Smooth muscle cell (in vitro differentiated cells): ENCODE measurements around the gene AMPH. TPM values are rescaled to one million over a fixed set of nuclear protein-coding genes. Genes with fewer than 3 reads are reported as not detected.

Experiments
- DNase-seq: peaks from one replicate; lab custom pipeline; 2025; ENCODE audit not compliant: unreplicated experiment; lab: John Stamatoyannopoulos, UW
- H2AFZ ChIP-seq: fragments of 200-600 bp; sonication (generic); 2 replicates; pipeline ENCODE4 v1.6.0; 2016; ENCODE audit warnings: antibody characterized with exemption, low read depth, mild to moderate bottlenecking
- H3F3A ChIP-seq: fragments of 200-600 bp; sonication (generic); 2 replicates; pipeline ENCODE4 v1.6.0; 2017; ENCODE audit warnings: antibody characterized with exemption, low read depth
- H3K27ac ChIP-seq: fragments of 200-600 bp; sonication (generic); 2 replicates; pipeline ENCODE4 v1.5.1; 2016; ENCODE audit warnings: low read depth, mild to moderate bottlenecking
- H3K27me3 ChIP-seq: fragments of 200-600 bp; sonication (generic); 2 replicates; pipeline ENCODE4 v1.6.1; 2016; ENCODE audit warnings: low read depth, mild to moderate bottlenecking
- H3K36me3 ChIP-seq: fragments of 200-600 bp; sonication (generic); 2 replicates; pipeline ENCODE4 v1.5.1; 2016; ENCODE audit warnings: low read depth
- H3K4me1 ChIP-seq: fragments of 200-600 bp; sonication (generic); 2 replicates; pipeline ENCODE4 v1.5.1; 2016; ENCODE audit warnings: low read depth
- H3K4me2 ChIP-seq: fragments of 200-600 bp; sonication (generic); 2 replicates; pipeline ENCODE4 v1.6.0; 2016; ENCODE audit warnings: mild to moderate bottlenecking
- H3K4me3 ChIP-seq: fragments of 200-600 bp; sonication (generic); 2 replicates; pipeline ENCODE4 v1.5.1; 2016; ENCODE audit warnings: mild to moderate bottlenecking
- H3K79me2 ChIP-seq: fragments of 200-600 bp; sonication (generic); 2 replicates; pipeline ENCODE4 v1.6.0; 2016; ENCODE audit warnings: low read depth, mild to moderate bottlenecking
- H3K9ac ChIP-seq: fragments of 200-600 bp; sonication (generic); 2 replicates; pipeline ENCODE4 v1.6.0; 2016; ENCODE audit warnings: low read depth
- H3K9me3 ChIP-seq: fragments of 200-600 bp; sonication (generic); replicated peaks from 2 replicates; pipeline ENCODE4 v1.5.1; 2016; ENCODE audit warnings: low read depth
- H4K20me1 ChIP-seq: fragments of 200-600 bp; sonication (generic); 2 replicates; pipeline ENCODE4 v1.6.0; 2016; ENCODE audit warnings: low read depth
- CTCF ChIP-seq: fragments of 200-600 bp; sonication (generic); IDR thresholded peaks from 2 replicates; pipeline ENCODE4 v1.5.1; 2017; ENCODE audit warnings: borderline replicate concordance, mild to moderate bottlenecking, antibody characterized with exemption; ENCODE audit not compliant: insufficient read depth, poor library complexity, severe bottlenecking
- WGBS: methylation state at CpG from one replicate; pipeline ENCODE4 v1.1.7; 2016; ENCODE audit warnings: low lambda C conversion rate; 5-methylcytosine and 5-hydroxymethylcytosine counted together
- polyA plus RNA-seq: library from polyadenylated mRNA; unstranded; fragments of >200 nt; fragmentation: Nextera tagmentation; extraction: Ambion mirVana; gene quantifications from 2 replicates; pipeline ENCODE4 v1.2.1, GENCODE V29; 2016
- total RNA-seq: library from RNA; depleted of rRNA; stranded (reverse); fragments of >200 nt; gene quantifications from 2 replicates; pipeline ENCODE4 v1.2.3, GENCODE V29; 2014

AMPH gene
- total and polyA plus RNA-seq, 2 experiments from 2014 or later = 1.6 to 2.4 TPM

DNA sequence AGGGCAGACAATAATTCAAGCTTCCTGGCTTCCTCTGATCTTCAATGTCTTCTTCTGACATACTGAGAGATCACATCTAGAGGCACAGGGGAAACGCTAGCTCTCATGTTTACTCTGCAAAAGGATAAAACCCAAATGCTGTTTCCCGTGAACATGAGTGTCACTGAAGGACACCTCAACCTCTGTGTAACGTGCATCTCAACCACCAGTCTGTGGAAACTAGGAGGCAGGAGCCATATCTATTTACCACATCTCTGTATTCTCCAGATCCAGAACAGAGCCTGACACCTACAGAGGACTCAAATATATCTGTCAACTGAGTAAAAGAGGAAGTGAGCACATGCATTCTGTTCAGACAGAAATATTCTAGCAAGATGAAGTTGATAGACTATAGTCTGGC is 217.4 kb downstream of the AMPH start:
- Histone ChIP-seq H3K9me3 (no peaks in the 10 kb centered on the region), H3K4me2 (no peak overlapping the region), H3F3A (no peaks in the 10 kb centered on the region), H2AFZ (no peak overlapping the region), H3K4me3 (no peak overlapping the region), H3K27me3 (no peaks in the 10 kb centered on the region), H3K79me2 (no peaks in the 10 kb centered on the region), H3K9ac (no peak overlapping the region), H3K27ac (no peak overlapping the region), H3K36me3 (no peaks in the 10 kb centered on the region), H3K4me1 (no peaks in the 10 kb centered on the region), H4K20me1 (no peaks in the 10 kb centered on the region)
- 86% methylated on average over 3 of the region's 3 CpGs for WGBS
- TF ChIP-seq CTCF = no peak
- no peak for DNase-seq

GRCh38 chr7:38411404-38411803 is 219.8 kb downstream of the AMPH start:
- no peak overlapping the region for H3K4me3 ChIP-seq
- no peak for TF ChIP-seq CTCF

GRCh38 chr7:38410056-38410455 is 221.1 kb downstream of the AMPH start:
- Histone ChIP-seq H3K4me3 (no peak overlapping the region), H3K9ac (no peak overlapping the region), H3F3A (no peaks in the 10 kb centered on the region), H2AFZ (no peak overlapping the region), H3K4me2 (no peak overlapping the region), H3K27ac (no peak overlapping the region), H3K79me2 (no peaks in the 10 kb centered on the region), H3K27me3 (no peaks in the 10 kb centered on the region), H4K20me1 (no peaks in the 10 kb centered on the region), H3K36me3 (no peaks in the 10 kb centered on the region), H3K4me1 (no peaks in the 10 kb centered on the region), H3K9me3 (no peaks in the 10 kb centered on the region)
- TF ChIP-seq CTCF = no peak
- 100% methylated on average over 2 of the region's 2 CpGs for WGBS
- no peak for DNase-seq

More at GRCh38 chr7:38411404-38411803, 219.8 kb downstream of the AMPH start:
- Histone ChIP-seq H3F3A (no peaks in the 10 kb centered on the region), H3K27me3 (no peaks in the 10 kb centered on the region), H3K9me3 (no peaks in the 10 kb centered on the region), H3K9ac (no peak overlapping the region), H3K4me1 (no peaks in the 10 kb centered on the region), H2AFZ (no peak overlapping the region), H3K36me3 (no peaks in the 10 kb centered on the region), H3K4me2 (no peak overlapping the region), H3K27ac (no peak overlapping the region), H4K20me1 (no peaks in the 10 kb centered on the region), H3K79me2 (no peaks in the 10 kb centered on the region)
- 53% methylated on average over 1 of the region's 1 CpG for WGBS
- DNase-seq = no peak

DNA sequence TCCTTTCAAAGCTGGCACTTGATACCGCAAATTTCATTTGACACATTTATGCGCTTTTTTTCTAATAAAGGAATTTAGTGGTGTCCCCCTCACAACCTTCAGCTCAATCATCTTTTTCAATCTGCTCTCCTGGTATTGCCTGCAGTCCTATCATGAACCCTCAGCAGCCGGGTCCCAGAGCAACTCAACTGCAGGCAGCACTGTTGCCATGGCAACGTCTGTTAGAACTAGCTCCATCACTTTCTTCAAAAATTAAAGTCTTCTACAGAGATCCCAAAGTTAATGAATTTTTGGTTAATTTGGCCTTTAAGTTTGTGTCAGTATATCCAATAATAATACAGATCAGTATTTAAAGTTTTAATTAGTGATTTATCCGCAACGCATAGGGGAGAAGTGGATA is 221.6 kb downstream of the AMPH start:
- Histone ChIP-seq H3K4me3 (no peak overlapping the region), H3K9ac (no peak overlapping the region), H4K20me1 (no peaks in the 10 kb centered on the region), H3K4me1 (no peaks in the 10 kb centered on the region), H2AFZ (no peak overlapping the region), H3K27me3 (no peaks in the 10 kb centered on the region), H3K36me3 (no peaks in the 10 kb centered on the region), H3K4me2 (no peak overlapping the region), H3K27ac (no peak overlapping the region), H3K79me2 (no peaks in the 10 kb centered on the region), H3K9me3 (no peaks in the 10 kb centered on the region), H3F3A (no peaks in the 10 kb centered on the region)
- WGBS = 92% methylated on average over 6 of the region's 6 CpGs
- no peak for TF ChIP-seq CTCF
- no peak for DNase-seq
